ENCODE results near the gene KATNB1.

KATNB1 gene

DNA sequence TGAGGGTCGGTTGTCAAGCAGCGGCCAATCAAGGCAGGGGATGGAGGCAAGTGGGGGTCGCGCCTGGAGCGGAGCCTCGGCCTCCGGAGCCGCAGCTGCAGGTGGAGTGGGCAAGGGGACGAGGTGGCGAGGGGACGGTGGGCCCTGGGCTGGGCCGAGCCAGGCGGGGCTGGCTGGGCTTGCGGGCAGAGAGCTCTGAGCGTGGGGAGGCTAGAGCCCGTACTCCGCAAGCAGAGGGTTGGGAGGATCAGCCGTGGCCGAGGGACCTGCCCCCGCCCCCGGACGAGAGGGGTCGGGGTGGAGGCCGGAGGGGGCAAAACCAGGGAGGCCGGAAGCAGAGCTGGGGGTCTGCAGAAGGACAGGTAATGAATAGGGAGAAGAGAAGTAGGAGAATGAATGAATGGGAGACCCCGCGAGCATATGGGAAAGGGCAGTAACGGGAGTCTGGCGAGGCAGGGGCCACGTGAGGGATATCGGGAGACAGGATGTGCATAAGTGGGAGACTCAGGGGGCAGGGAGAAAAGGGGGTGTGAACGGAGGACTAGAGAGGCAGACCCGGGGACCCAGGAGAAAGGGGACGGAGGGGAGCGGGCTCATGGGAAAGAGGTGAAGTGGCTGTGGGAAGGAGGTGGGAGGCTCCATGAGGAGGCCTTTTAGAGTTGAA is at the start of gene KATNB1:
TSS of gene KATNB1 (plus strand) at position 16 of the 664 bp plus-strand sequence. CDS start 1,474 bp downstream, outside the sequence.
- DNase-seq (ENCODE audit: low spot score): no peak

GRCh38 chr16:57686577-57686976 is 49.0 kb upstream of the KATNB1 start:
- no peak for DNase-seq (ENCODE audit: low spot score)

DNA sequence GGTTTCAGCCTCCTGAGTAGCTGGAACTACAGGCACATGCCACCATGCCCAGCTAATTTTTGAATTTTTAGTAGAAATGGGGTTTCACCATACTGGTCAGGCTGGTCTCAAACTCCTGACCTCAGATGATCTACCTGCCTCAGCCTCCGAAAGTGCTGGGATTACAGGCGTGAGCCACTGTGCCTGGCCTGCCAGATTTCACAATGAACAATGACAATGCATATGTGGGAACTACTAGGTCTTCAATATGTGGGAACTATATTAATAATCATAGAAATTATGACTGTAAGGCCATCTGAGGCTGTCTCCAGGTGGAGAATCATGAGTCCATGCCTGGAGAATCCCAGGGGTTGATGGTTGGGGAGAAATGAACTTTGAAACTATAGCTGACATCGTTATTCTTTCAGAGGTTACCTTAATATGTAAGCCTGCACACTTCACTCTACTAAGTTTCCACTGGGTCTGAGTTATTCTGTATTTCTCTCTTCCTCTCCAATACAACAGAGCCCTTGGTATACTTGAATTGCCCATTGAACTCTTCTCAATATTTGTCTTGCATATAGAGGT is 48.1 kb upstream of the KATNB1 start:
- no peak for DNase-seq (ENCODE audit: low spot score)

DNA sequence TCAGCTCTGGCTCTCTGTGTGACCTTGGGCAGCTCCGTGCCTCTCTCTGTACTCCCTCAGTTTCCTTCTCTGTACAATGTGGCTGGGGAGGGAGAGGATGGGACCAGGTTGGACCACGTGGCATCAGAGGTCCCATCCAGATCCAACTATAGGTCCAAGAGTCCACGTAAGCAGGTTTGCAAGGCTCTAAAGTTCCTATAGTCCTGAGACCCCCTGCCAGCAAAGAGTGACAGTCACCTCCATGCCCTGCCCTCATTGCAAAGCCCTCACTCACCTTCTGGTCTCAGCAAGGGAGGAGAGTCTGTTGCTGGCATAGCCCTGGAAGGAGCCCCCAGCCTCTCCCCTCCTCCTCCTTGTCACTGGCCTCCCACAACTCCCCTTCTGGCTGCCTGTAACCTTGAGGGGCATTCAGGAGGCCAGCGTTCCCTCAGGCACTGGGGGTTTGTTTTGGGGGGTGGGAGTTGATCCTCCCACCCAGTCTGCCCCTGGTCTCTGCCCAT is 47.0 kb upstream of the KATNB1 start:
- DNase-seq (ENCODE audit: low spot score): no peak

DNA sequence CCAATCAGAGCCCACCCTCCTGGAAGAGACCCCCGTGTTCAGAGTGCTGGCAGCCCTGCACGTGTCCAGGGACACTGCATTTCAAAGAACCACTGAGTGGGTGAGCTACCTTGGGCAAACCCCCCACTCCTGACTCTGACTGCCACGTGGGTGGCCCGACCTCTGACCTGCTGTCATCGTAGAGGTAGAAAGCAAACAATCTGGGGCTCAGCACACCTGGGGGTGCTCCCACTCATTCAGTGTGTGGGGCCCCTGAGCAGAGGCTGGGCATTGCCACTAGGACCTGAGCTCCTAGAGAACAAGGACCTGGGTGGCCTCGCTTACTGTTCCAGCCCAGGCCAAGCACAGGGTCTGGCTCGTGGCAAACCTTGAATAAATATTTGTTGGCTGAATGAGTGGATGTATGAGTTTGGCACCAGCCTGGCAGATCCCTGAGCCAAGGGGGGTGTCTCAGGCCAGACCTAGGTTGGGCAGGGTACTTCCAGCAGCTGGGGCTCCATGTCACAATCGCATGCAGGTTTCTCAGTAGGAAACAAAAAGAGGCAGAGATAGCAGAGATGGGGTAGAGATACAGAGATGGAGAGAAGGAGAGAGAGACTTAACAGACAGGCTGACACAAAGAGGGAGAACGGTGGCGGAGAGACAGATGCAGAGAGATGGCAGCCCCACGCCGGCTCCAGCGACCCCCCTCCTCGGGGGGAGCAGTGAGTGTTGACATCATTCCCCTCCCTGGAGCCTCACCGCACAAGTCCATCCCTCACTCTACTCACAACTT is 46.4 kb upstream of the KATNB1 start:
- DNase-seq (ENCODE audit: low spot score): no peak

DNA sequence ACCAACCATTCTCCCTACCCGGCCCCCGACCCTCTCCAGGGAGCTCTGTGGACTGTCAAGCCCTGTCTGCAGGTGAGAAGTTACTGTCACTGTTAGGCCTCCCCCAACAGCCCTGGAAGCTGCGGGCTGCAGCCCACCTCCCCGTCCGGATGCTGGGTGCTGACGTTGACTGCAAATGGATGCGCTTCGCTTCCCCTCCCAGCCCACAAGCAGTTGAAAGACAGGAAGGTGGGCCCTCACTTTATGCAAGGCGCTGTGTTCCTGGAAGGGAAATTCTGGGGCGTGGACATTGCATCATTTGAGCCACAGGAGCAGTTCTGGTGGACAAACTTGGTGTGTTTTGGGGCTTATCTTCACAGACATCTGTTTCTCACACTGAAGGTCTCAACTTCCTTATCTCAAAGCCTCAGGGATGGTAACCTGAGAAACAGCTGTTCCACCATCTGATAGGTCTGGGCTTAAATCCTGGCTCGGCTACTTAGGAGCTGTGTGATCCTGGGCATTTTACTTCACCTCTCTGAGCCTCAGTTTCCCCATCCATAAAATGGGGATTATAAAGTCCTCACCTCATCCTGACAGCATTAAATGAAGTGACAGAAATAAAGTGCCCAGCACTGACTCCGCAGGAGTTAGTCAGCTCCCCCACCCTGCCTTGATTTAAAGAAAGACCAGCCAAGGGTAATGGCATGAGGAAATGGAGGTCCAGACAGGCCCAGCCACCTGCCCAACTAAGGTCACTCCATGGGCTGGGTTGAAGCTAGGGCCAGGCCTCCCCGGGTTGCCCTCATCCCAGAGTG is 45.6 kb upstream of the KATNB1 start:
- no peak for DNase-seq (ENCODE audit: low spot score)

GRCh38 chr16:57690782-57691471 is 44.6 kb upstream of the KATNB1 start:
- DNase-seq (ENCODE audit: low spot score): no peak

DNA sequence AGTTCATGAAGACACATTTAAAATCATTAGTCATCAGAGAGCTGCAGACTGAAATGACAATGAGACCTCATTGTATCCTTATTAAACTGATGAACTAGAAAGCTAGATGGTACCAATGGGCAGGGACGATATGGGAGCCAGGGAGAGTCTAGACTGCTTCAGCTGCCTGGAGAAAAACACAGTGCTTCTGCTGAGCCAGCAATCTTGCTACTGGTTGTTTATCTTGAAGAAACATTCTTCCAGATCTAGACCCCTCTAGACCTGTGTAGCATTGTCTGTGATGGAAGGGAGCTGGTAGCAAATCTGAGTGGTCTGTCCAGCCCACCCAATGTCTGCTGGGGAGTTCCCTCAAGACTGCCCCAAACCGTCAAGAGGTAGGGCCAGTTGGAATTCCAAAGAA is 42.9 kb upstream of the KATNB1 start:
- DNase-seq (ENCODE audit: low spot score): no peak

DNA sequence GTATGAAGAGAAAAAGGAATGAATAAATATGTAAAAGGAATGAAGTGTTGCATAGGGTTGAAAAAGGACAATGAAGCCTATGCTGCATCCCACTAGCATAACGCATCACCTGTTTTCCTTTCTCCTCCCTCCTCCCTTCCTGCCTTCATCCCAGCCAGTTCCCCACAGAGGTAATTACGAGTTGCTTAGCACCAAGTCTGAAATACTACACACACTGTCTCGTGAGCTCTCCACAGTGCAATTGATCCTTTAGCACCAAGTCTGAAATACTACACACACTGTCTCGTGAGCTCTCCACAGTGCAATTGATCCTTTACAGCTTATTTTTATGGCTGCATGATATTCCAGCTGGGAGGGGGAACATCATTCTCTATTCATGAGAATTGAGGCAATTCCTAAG is 42.0 kb upstream of the KATNB1 start:
- DNase-seq (ENCODE audit: low spot score): no peak

- DNase-seq (ENCODE audit: low spot score): peak; percentile 41
These were observed 41.3 kb upstream of the KATNB1 start for GRCh38 chr16:57694231-57694724.

DNA sequence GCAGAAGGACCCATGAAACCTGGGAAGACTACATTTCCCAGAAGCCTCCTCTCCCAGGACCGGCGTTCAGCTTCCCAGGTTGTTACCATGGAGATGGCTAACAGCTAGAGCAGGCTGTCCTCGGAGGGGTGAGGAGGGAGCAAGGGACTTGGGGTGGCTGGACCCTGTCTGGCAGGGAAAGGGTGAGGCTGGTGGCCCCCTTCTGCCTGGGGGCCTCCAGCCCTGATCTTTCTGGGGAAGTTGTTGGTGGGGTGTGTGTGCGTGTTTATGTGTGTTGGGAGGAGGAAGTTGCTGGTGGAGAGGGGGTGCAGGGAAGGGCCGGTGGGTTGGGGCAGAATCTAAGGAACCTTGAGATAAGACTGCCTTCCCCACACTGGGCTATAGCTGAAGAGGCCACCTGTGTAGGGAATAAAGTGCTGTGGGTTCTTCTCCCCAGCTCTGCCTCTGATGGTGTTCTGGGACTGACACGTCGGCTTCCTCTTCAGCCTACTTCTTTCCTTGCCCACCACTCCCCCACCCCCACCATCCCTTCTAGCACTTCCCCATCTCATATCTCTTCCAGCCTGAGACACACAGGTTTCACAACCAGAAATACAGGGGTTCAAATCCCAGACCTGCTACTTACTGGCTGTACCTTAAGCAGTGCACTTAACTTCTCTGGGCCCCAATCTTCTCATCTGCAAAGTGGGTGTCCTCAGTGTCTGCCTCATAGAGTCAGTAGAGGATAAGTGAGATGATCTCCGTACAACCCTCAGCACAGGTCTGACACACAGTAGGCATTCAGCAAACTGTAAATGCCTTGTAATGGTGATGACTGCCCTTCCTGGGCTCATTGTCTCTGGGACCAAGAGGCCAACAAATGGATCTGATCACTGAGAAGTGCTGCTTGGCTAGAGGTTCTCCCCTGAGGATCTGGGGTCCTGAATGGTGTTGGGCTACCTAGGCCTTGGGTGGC is 40.6 kb upstream of the KATNB1 start, which contains the start of gene DRC7:
TSS of gene DRC7 (plus strand) at position 82 of the 955 bp plus-strand sequence. CDS start 3,144 bp downstream, outside the sequence.
- DNase-seq (ENCODE audit: low spot score): peak; percentile 81

GRCh38 chr16:57695680-57696069 is 39.9 kb upstream of the KATNB1 start:
- DNase-seq (ENCODE audit: low spot score): no peak

DNA sequence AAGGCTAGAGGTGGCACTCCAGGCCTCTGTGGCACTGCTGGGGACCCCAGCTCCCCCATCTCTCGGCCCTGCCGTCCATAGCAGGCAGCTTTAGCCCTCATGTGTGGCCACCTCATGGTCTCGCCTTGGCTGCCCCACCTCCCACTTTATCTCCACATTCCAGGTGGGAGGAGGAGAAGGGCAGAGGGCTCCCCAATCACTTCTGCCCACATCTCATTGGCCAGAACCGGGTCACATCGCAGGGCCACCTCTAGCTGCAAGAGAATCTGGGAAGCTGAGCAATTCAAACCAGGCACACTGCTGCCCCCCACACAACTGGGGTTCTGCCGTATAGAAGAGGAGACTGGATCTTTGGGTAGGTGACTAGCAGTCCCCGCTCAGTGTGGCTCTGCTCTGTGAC is 39.3 kb upstream of the KATNB1 start:
- DNase-seq (ENCODE audit: low spot score): no peak

DNA sequence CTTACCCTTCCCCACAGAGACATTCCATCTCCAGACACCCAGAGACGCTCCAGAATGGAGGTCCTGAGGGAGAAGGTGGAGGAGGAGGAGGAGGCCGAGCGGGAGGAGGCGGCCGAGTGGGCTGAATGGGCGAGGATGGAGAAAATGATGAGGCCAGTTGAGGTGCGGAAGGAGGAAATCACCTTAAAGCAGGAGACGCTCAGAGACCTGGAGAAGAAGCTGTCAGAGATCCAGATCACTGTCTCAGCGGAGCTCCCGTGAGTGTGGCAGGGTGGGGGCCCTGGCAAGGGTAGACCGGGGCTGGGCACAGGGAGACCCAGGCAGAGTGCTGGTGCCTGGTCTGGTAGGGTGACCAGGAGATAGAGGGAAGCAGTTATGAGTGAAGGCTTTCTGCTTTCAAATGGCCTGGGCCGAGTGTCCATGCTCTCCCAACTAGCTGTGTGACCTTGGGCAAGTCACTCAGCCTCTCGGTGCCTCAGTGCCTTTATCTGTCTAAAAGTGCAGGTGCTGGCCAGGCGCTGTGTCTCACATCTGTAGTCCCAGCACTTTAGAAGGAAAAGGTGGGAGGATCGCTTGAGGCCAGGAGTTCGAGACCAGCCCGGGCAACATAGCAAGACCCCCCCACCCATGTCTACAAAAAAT is 37.6 kb upstream of the KATNB1 start:
- no peak for DNase-seq (ENCODE audit: low spot score)

DNA sequence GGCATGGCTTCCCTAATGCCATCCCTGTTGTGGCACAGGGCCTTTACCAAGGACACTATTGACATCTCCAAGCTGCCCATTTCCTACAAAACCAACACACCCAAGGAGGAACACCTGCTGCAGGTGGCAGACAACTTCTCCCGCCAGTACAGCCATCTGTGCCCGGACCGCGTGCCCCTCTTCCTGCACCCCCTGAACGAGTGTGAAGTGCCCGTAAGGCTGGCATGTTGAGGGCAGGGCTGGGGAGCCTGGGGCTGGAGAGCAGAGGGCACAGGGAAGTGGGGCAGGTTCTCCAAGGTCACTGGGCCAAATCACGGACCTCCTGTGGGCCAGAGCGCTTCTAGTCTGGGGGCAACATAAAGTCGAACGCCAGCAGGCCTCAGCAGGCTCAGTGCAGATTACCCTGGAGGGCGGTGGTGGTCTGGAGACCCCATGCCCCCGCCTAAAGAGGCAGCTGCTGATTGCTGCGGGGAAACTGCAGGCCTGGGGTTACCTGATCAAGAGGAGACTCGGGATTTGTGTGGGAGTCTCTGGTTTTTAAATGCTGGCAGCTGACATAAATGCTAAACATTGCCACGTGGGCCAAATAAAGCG is 36.7 kb upstream of the KATNB1 start:
- no peak for DNase-seq (ENCODE audit: low spot score)

DNA sequence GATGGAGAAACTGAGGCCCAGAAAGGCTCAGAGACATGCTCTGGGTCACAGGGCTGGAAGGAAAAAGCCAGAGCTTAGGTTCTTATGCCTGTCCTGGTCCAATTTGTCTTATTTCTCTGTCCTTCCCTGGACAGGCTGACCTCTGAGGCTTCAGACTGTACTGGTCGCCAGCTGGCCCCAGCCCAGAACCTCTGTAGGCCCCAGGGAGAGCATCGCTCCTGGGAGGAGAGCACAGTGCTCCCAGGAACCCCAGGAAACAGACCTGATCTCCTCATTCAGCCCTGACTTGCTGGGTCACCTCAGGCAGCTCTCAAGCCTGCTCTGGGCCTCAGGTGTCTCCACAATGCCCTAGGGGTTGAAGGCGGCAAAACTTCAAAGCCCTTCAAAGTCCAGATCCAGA is 36.1 kb upstream of the KATNB1 start:
- DNase-seq (ENCODE audit: low spot score): no peak

DNA sequence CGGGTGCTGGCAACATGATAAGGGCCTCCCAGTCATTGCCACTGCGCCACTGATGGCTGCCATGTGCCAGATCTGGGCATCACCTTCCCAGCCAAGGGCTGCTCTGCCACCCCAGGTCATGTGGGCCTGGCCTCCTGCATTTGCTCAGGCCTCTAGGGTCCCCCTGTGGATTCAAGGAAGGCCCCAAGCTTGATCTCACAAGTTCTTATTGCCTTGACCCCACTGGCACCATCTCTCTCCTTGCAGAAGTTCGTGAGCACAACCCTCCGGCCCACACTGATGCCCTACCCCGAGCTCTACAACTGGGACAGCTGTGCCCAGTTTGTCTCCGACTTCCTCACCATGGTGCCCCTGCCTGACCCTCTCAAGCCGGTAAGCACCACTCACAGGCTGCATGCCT is 35.7 kb upstream of the KATNB1 start:
- DNase-seq (ENCODE audit: low spot score): no peak

DNA sequence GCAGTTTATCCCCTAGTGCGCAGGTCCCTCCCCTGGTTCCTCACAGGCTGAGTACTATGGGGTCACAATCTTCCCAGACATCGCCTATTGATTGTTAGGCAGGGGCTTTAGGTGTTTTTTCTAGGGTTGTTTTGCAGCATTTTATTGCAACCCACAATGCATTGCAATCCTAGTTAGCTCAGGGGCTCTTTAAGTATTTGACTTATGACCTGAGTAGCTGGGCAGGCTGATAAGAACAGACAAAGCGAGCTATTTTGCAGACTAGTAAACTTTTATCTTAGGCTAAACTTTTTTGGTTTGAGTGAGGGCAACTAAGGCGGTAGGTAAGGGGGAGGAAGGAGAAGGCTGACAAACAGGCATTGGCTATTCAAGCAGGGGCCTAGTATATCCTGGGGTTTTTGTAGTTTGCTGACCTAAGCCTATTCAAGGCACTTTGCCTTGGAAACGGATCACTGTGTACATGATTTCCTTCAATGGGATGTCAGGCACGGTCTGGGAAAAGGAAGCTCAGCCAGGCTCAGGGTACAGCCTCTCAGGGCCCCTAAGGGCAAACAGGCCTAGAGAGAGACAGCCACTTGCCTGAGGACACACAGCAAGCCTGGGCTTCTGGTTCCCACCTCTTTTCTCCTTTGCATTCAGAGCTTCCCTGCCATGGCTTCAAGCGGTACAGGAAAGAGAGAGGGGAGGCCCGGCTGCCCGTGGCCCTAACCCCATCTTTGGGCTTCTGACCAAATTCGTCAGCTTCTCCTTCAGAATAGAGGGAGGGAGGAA is 34.6 kb upstream of the KATNB1 start:
- DNase-seq (ENCODE audit: low spot score): peak; percentile 36

All from HuH-7 (cell line).